ENCODE results near the gene JUN.

The JUN gene

GRCh38 chr1:58765441-58765840 lies 18.4 kb downstream of the JUN start:
- Histone ChIP-seq H3K27me3 (ENCODE audit: control insufficient read depth, insufficient read depth, low read length) (no peaks in the 10 kb centered on the region), H3K4me3 (ENCODE audit: low read length) (no peak overlapping the region), H3K4me1 (ENCODE audit: control insufficient read depth, low read depth, low read length) (no peaks in the 10 kb centered on the region), H3K36me3 (ENCODE audit: control insufficient read depth, low read depth, low read length) (no peaks in the 10 kb centered on the region), H3K9ac (ENCODE audit: low read length) (no peak overlapping the region), H3K9me3 (ENCODE audit: control insufficient read depth, low read depth, low read length) (no peaks in the 10 kb centered on the region), H3K27ac (ENCODE audit: low read length) (no peak overlapping the region)

GRCh38 chr1:58765006-58765405 lies 18.8 kb downstream of the JUN start:
- no peaks in the 10 kb centered on the region for H3K27me3 ChIP-seq (ENCODE audit: control insufficient read depth, insufficient read depth, low read length)

GRCh38 chr1:58764294-58764978 lies 19.4 kb downstream of the JUN start:
- Histone ChIP-seq H3K9me3 (ENCODE audit: control insufficient read depth, low read depth, low read length) (no peaks in the 10 kb centered on the region), H3K36me3 (ENCODE audit: control insufficient read depth, low read depth, low read length) (no peaks in the 10 kb centered on the region), H3K9ac (ENCODE audit: low read length) (no peak overlapping the region), H3K4me3 (ENCODE audit: low read length) (no peak overlapping the region), H3K27me3 (ENCODE audit: control insufficient read depth, insufficient read depth, low read length) (no peaks in the 10 kb centered on the region), H3K27ac (ENCODE audit: low read length) (no peak overlapping the region), H3K4me1 (ENCODE audit: control insufficient read depth, low read depth, low read length) (no peaks in the 10 kb centered on the region)

More at GRCh38 chr1:58765006-58765405, 18.8 kb downstream of the JUN start:
- Histone ChIP-seq H3K4me3 (ENCODE audit: low read length) (no peak overlapping the region), H3K4me1 (ENCODE audit: control insufficient read depth, low read depth, low read length) (no peaks in the 10 kb centered on the region), H3K9me3 (ENCODE audit: control insufficient read depth, low read depth, low read length) (no peaks in the 10 kb centered on the region), H3K27ac (ENCODE audit: low read length) (no peak overlapping the region), H3K36me3 (ENCODE audit: control insufficient read depth, low read depth, low read length) (no peaks in the 10 kb centered on the region), H3K9ac (ENCODE audit: low read length) (no peak overlapping the region)

- no peak overlapping the region for H3K9ac ChIP-seq (ENCODE audit: low read length)
- H3K4me3 ChIP-seq (ENCODE audit: low read length) = no peak overlapping the region
- H3K9me3 ChIP-seq (ENCODE audit: control insufficient read depth, low read depth, low read length) = no peaks in the 10 kb centered on the region
- no peaks in the 10 kb centered on the region for H3K27me3 ChIP-seq (ENCODE audit: control insufficient read depth, insufficient read depth, low read length)
- no peak overlapping the region for H3K27ac ChIP-seq (ENCODE audit: low read length)
- no peaks in the 10 kb centered on the region for H3K4me1 ChIP-seq (ENCODE audit: control insufficient read depth, low read depth, low read length)
- no peaks in the 10 kb centered on the region for H3K36me3 ChIP-seq (ENCODE audit: control insufficient read depth, low read depth, low read length)
These were observed 20.6 kb downstream of the JUN start for GRCh38 chr1:58763214-58763613.

- Histone ChIP-seq H3K27ac (ENCODE audit: low read length) (no peak overlapping the region), H3K4me1 (ENCODE audit: control insufficient read depth, low read depth, low read length) (no peaks in the 10 kb centered on the region), H3K9ac (ENCODE audit: low read length) (no peak overlapping the region), H3K27me3 (ENCODE audit: control insufficient read depth, insufficient read depth, low read length) (no peaks in the 10 kb centered on the region), H3K9me3 (ENCODE audit: control insufficient read depth, low read depth, low read length) (no peaks in the 10 kb centered on the region), H3K36me3 (ENCODE audit: control insufficient read depth, low read depth, low read length) (no peaks in the 10 kb centered on the region), H3K4me3 (ENCODE audit: low read length) (no peak overlapping the region)
These were observed 21.0 kb downstream of the JUN start for GRCh38 chr1:58762806-58763205.

GRCh38 chr1:58755468-58755872 lies 28.4 kb downstream of the JUN start:
- H3K9ac ChIP-seq (ENCODE audit: low read length) = no peak overlapping the region
- H3K36me3 ChIP-seq (ENCODE audit: control insufficient read depth, low read depth, low read length) = no peaks in the 10 kb centered on the region
- no peaks in the 10 kb centered on the region for H3K27me3 ChIP-seq (ENCODE audit: control insufficient read depth, insufficient read depth, low read length)
- no peaks in the 10 kb centered on the region for H3K4me1 ChIP-seq (ENCODE audit: control insufficient read depth, low read depth, low read length)
- no peaks in the 10 kb centered on the region for H3K9me3 ChIP-seq (ENCODE audit: control insufficient read depth, low read depth, low read length)
- H3K27ac ChIP-seq (ENCODE audit: low read length) = no peak overlapping the region
- no peak overlapping the region for H3K4me3 ChIP-seq (ENCODE audit: low read length)

- H3K4me1 ChIP-seq (ENCODE audit: control insufficient read depth, low read depth, low read length) = no peaks in the 10 kb centered on the region
- H3K27me3 ChIP-seq (ENCODE audit: control insufficient read depth, insufficient read depth, low read length) = no peaks in the 10 kb centered on the region
- H3K9ac ChIP-seq (ENCODE audit: low read length) = no peak overlapping the region
- H3K36me3 ChIP-seq (ENCODE audit: control insufficient read depth, low read depth, low read length) = no peaks in the 10 kb centered on the region
- H3K4me3 ChIP-seq (ENCODE audit: low read length) = no peak overlapping the region
- H3K27ac ChIP-seq (ENCODE audit: low read length) = no peak overlapping the region
- no peaks in the 10 kb centered on the region for H3K9me3 ChIP-seq (ENCODE audit: control insufficient read depth, low read depth, low read length)
These were observed 29.0 kb downstream of the JUN start for GRCh38 chr1:58754683-58755467.

- Histone ChIP-seq H3K27ac (ENCODE audit: low read length) (no peak overlapping the region), H3K27me3 (ENCODE audit: control insufficient read depth, insufficient read depth, low read length) (no peaks in the 10 kb centered on the region), H3K36me3 (ENCODE audit: control insufficient read depth, low read depth, low read length) (no peaks in the 10 kb centered on the region), H3K9ac (ENCODE audit: low read length) (no peak overlapping the region), H3K4me1 (ENCODE audit: control insufficient read depth, low read depth, low read length) (no peaks in the 10 kb centered on the region), H3K9me3 (ENCODE audit: control insufficient read depth, low read depth, low read length) (no peaks in the 10 kb centered on the region), H3K4me3 (ENCODE audit: low read length) (no peak overlapping the region)
These were observed 29.7 kb downstream of the JUN start for GRCh38 chr1:58754073-58754613.

GRCh38 chr1:58753431-58753866 lies 30.4 kb downstream of the JUN start:
- Histone ChIP-seq H3K27ac (ENCODE audit: low read length) (no peak overlapping the region), H3K9me3 (ENCODE audit: control insufficient read depth, low read depth, low read length) (no peaks in the 10 kb centered on the region), H3K4me1 (ENCODE audit: control insufficient read depth, low read depth, low read length) (no peaks in the 10 kb centered on the region), H3K27me3 (ENCODE audit: control insufficient read depth, insufficient read depth, low read length) (no peaks in the 10 kb centered on the region), H3K9ac (ENCODE audit: low read length) (no peak overlapping the region), H3K36me3 (ENCODE audit: control insufficient read depth, low read depth, low read length) (no peaks in the 10 kb centered on the region), H3K4me3 (ENCODE audit: low read length) (no peak overlapping the region)

- no peak overlapping the region for H3K27ac ChIP-seq (ENCODE audit: low read length)
- no peak overlapping the region for H3K9ac ChIP-seq (ENCODE audit: low read length)
- no peaks in the 10 kb centered on the region for H3K4me1 ChIP-seq (ENCODE audit: control insufficient read depth, low read depth, low read length)
- no peaks in the 10 kb centered on the region for H3K9me3 ChIP-seq (ENCODE audit: control insufficient read depth, low read depth, low read length)
- no peaks in the 10 kb centered on the region for H3K27me3 ChIP-seq (ENCODE audit: control insufficient read depth, insufficient read depth, low read length)
- no peak overlapping the region for H3K4me3 ChIP-seq (ENCODE audit: low read length)
- no peaks in the 10 kb centered on the region for H3K36me3 ChIP-seq (ENCODE audit: control insufficient read depth, low read depth, low read length)
These were observed 34.2 kb downstream of the JUN start for GRCh38 chr1:58749646-58750045.

- no peaks in the 10 kb centered on the region for H3K27me3 ChIP-seq (ENCODE audit: control insufficient read depth, insufficient read depth, low read length)
- no peak overlapping the region for H3K27ac ChIP-seq (ENCODE audit: low read length)
- no peak overlapping the region for H3K9ac ChIP-seq (ENCODE audit: low read length)
- H3K4me3 ChIP-seq (ENCODE audit: low read length) = no peak overlapping the region
- H3K9me3 ChIP-seq (ENCODE audit: control insufficient read depth, low read depth, low read length) = no peaks in the 10 kb centered on the region
- H3K4me1 ChIP-seq (ENCODE audit: control insufficient read depth, low read depth, low read length) = no peaks in the 10 kb centered on the region
- no peaks in the 10 kb centered on the region for H3K36me3 ChIP-seq (ENCODE audit: control insufficient read depth, low read depth, low read length)
These were observed 35.2 kb downstream of the JUN start for GRCh38 chr1:58748666-58749065.
